IPS-20b (cell line): ENCODE results near the gene ITGAE.

ENCODE experiments used
- H3K27ac ChIP-seq: one replicate; pipeline ENCODE4 v1.5.1; 2013; ENCODE audit warnings: low read length
- H3K27me3 ChIP-seq: 2 replicates; pipeline ENCODE4 v1.6.1; 2013; ENCODE audit warnings: mild to moderate bottlenecking, low read length, inconsistent platforms; ENCODE audit not compliant: insufficient read depth
- H3K36me3 ChIP-seq: 2 replicates; pipeline ENCODE4 v1.6.1; 2013; ENCODE audit warnings: low read depth, mild to moderate bottlenecking, inconsistent platforms, low read length, moderate library complexity; ENCODE audit not compliant: insufficient read depth
- H3K4me1 ChIP-seq: 2 replicates; pipeline ENCODE4 v1.6.1; 2013; ENCODE audit warnings: mild to moderate bottlenecking, control low read depth, inconsistent platforms, low read length, moderate library complexity; ENCODE audit not compliant: insufficient read depth
- H3K4me3 ChIP-seq: 2 replicates; pipeline ENCODE4 v1.5.1; 2013; ENCODE audit warnings: mild to moderate bottlenecking, low read length, inconsistent platforms
- H3K9ac ChIP-seq: 2 replicates; pipeline ENCODE4 v1.6.1; 2013; ENCODE audit warnings: low read depth, mild to moderate bottlenecking, inconsistent platforms, low read length, moderate library complexity
- H3K9me3 ChIP-seq: 2 replicates; pipeline ENCODE4 v1.6.1; 2013; ENCODE audit warnings: mild to moderate bottlenecking, low read depth, low read length, inconsistent platforms; ENCODE audit not compliant: insufficient read depth

ITGAE gene

DNA sequence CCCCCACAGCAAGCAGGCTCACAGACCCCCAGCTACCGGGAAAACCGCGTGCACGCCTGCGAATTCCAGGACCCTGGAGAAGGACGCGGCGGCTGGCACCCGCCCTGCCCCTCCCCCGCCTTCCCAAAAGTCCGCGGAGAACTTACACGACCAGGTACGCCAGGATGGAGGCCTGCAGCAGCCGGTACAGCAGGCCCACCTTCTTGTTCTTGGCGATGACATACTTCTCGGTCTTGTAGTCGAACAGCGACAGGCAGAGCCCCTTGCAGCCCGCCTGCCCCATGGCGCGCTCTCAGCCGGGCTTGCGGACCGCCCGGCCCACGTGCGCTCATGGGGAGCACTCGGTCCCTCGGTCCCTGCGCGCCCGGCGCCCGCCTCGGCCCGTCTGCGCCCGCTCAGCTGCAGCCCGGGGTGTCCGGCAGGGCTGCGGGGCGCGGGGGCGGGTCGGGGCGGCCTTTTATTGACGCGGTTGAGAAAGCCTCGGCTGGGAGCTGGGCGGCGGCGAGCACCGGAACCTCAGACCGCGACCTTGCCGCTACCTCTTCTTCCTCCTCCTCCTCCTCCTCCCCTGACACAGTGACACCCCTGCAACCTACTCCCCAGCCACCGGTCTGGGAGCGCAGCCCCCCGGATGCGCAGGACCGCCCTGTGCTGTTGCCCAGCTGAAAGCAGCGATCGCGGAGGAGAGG, 105.1 kb downstream of the ITGAE start, which contains the start of gene P2RX5:
P2RX5 (minus strand) TSS at position 433 of the 689 bp plus-strand sequence; CDS start at position 283, 150 bp downstream.
- no peak within 1 kb of the TSS for H3K27ac ChIP-seq
- H3K9me3 ChIP-seq, result no peaks in the 10 kb centered on the region
- H3K36me3 ChIP-seq, result no peaks in the 10 kb centered on the region
- H3K4me3 ChIP-seq, result peak within 1 kb of the TSS; percentile 69
- H3K4me1 ChIP-seq, result peaks cover 6% of the 10 kb centered on the region; the same call in 1 of the 2 replicates
- H3K9ac ChIP-seq, result peak within 1 kb of the TSS; percentile 41; the same call in 1 of the 2 replicates
- H3K27me3 ChIP-seq, result peaks cover 50% of the 10 kb centered on the region

DNA sequence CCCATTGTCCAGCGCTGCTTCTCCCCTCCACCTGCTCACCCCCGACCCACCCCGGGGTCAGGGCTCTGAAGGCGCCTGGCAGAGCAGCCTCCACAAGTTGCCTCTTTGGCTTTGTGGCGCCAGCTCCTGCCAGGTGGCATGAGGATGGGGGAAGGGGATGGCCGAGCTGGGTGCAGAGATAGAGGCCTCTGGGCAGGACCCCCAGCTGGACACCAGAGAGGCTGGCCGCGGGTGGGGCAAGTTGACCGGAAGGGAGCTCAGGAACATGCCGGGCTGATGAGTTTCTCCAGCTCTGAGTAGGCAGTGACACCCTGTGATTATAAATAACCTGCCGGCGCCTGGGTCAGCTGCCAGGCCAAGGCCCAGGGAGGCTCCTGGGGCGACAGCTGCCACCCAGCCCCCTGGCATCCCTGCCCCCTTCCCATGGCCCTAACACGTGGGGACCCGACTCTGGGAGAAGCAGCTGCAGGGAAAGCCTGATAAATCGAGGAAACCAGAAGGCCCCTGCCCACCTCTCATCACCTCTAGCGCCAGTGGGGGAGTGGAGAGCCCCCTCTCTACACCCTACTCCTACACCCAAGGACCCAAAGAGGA, 105.8 kb downstream of the ITGAE start:
- H3K4me1 ChIP-seq, result peaks cover 6% of the 10 kb centered on the region; the same call in 1 of the 2 replicates
- H3K27ac ChIP-seq, result no peak overlapping the region
- peaks cover 50% of the 10 kb centered on the region for H3K27me3 ChIP-seq
- no peaks in the 10 kb centered on the region for H3K36me3 ChIP-seq
- peak overlapping the region; percentile 69 for H3K4me3 ChIP-seq
- no peaks in the 10 kb centered on the region for H3K9me3 ChIP-seq
- H3K9ac ChIP-seq, result no peak overlapping the region; the same call in 1 of the 2 replicates

DNA sequence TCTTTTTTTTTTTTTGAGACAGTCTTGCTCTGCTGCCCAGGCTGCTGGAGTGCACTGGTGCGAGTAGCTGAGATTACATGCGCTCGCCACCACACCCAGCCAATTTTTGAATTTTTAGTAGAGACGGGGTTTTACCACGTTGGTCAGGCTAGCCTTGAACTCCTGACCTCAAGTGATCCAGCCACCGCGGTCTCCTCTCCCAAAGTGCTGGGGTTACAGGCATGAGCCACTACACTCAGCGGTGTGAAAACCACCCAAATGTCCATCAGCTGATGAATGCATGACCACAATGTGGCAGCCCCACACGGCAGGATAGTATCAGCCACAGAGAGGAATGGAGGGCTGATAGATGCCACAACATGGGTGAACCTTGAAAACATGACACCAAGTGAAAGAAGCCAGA, 107.2 kb downstream of the ITGAE start:
- Histone ChIP-seq H3K27me3 (peaks cover 50% of the 10 kb centered on the region), H3K27ac (no peak overlapping the region), H3K9me3 (no peaks in the 10 kb centered on the region), H3K9ac (no peak overlapping the region), H3K4me3 (no peak overlapping the region), H3K4me1 (peaks cover 6% of the 10 kb centered on the region; the same call in 1 of the 2 replicates), H3K36me3 (no peaks in the 10 kb centered on the region)

DNA sequence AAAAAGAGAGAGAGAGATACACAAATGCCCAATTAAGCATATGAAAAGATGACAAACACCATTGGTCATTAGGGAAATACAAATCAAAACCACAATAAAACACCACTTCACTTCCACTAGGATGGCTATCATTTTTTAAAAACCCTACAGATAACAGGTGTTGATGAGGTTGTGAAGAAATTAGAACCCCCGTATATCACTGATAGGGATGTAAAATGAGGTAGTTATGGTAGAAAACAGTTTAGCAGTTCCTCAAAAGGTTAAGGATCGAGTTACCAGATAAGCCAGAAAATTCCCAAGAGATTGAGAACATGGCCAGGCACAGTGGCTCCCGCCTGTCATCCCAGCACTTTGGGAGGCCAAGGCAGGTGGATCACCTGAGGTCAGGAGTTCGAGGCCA, 107.8 kb downstream of the ITGAE start:
- Histone ChIP-seq H3K9ac (no peak overlapping the region), H3K4me3 (no peak overlapping the region), H3K27me3 (peaks cover 43% of the 10 kb centered on the region), H3K9me3 (no peaks in the 10 kb centered on the region), H3K4me1 (peaks cover 6% of the 10 kb centered on the region; the same call in 1 of the 2 replicates), H3K27ac (no peak overlapping the region), H3K36me3 (no peaks in the 10 kb centered on the region)

DNA sequence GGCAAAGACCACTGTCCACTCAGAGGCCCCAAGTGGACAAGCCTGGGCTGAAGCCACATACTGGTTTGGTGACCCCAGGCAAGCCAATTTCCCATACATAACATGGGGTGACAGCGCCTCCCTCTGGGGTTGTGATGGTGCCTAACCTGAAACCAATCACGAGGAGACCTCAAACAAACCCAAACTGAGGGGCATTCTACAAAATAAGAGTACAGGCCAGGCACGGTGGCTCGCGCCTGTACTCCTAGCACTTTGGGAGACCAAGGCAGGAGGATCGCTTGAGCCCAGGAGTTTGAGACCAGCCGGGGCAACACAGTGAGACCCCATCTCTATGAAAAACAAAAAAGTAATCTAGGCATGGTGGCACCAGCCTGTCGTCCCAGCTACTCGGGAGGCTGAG, 108.6 kb downstream of the ITGAE start:
- Histone ChIP-seq H3K27ac (no peak overlapping the region), H3K9me3 (no peaks in the 10 kb centered on the region), H3K36me3 (no peaks in the 10 kb centered on the region), H3K4me1 (peaks cover 6% of the 10 kb centered on the region; the same call in 1 of the 2 replicates), H3K9ac (no peak overlapping the region), H3K27me3 (peaks cover 36% of the 10 kb centered on the region), H3K4me3 (no peak overlapping the region)

DNA sequence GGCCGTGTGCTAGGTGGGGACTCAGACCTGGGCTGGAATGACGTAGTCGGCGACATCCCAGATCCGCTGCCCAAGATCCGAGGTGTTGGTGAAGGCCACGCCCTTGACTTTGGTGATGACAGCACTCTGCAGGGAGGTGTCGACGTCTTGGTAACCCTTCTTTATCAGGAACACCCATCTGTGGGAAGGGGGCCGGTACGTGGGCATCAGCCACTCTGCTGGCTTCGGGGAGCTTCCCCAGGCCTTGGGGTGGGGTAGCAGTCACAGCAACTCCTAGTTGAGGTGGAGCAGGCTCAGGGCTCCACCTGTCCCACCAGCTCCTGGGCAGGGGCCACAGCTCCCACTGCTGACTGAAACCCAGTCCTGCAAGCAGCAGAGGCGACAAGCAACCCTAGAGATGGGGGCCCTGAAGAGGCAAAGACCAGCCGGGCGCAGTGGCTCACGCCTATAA, 109.3 kb downstream of the ITGAE start:
- H3K27ac ChIP-seq, result no peak overlapping the region
- H3K9ac ChIP-seq, result no peak overlapping the region
- peaks cover 29% of the 10 kb centered on the region for H3K27me3 ChIP-seq
- H3K4me1 ChIP-seq, result peaks cover 6% of the 10 kb centered on the region; the same call in 1 of the 2 replicates
- no peak overlapping the region for H3K4me3 ChIP-seq
- H3K9me3 ChIP-seq, result no peaks in the 10 kb centered on the region
- H3K36me3 ChIP-seq, result no peaks in the 10 kb centered on the region

DNA sequence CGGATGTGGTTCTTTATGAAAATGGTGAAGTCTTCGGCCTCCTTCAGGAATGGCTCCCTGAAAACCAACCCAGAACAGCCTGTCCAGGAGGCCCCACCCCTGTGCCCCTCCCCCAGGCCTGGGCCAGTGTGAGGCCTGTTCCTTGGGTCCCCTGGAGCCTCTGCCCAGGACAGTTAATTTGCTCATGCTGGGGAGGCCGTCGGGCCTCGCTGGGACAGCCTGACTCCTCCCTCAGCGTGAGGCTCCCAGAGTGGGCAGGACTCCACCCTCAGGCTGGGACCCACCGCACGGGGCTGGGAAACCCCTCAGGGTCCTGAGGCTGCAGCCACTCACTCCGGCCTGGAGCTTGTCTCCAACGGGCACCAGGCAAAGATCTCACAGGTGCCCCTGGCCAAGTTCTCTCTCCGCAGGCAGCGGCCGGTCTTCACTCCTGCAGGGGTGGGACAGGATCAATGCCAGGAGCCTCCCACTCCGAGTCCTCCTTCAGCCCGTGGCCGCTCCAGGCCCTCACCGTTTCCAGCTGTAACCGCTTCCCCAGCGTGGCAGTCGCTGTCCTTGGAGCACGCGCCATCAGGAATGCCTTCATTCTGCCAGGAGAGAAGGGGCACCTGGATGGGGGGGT, 110.8 kb downstream of the ITGAE start:
- Histone ChIP-seq H3K27ac (no peak overlapping the region), H3K4me1 (peaks cover 6% of the 10 kb centered on the region; the same call in 1 of the 2 replicates), H3K9ac (no peak overlapping the region), H3K4me3 (no peak overlapping the region), H3K36me3 (no peaks in the 10 kb centered on the region), H3K9me3 (no peaks in the 10 kb centered on the region), H3K27me3 (peaks cover 15% of the 10 kb centered on the region)

DNA sequence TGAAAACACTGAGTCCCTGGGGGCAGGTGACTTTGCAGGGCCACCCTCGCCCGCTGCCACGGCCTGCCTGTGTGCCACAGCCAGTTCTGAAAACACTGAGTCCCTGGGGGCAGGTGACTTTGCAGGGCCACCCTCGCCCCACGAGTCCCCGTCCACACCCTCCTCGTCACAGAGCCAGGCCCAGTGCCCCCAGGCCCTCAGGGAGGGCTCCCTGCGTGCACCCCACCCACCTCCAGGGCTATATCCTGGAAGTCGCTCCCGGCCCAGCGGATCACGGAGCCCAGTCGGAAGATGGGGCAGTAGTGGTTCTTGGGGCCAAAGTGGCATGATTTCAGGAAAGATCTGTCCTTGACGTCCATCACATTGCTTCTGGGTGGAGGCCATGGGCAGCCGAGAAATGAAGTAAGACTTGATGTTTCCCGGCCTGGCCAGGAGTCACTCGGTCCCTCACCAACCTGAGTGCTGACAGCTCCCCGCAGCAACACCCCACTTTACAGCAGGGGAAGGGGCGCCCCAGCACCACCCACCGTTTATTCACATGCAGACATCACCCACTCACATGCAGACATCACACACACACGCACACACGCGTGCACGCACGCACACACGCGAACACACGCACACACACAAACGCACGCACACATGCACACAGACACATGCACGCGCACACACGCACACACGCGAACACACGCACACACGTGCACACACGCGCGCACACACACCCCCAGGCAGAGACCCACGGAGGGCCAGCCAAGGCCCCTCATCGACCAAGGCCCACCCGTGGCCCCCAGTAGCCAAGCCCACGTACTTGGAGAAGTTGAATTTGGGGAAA, 111.5 kb downstream of the ITGAE start:
- Histone ChIP-seq H3K36me3 (no peaks in the 10 kb centered on the region), H3K4me3 (no peak overlapping the region), H3K4me1 (no peaks in the 10 kb centered on the region), H3K27ac (no peak overlapping the region), H3K9me3 (no peaks in the 10 kb centered on the region), H3K27me3 (peaks cover 7% of the 10 kb centered on the region), H3K9ac (no peak overlapping the region)

DNA sequence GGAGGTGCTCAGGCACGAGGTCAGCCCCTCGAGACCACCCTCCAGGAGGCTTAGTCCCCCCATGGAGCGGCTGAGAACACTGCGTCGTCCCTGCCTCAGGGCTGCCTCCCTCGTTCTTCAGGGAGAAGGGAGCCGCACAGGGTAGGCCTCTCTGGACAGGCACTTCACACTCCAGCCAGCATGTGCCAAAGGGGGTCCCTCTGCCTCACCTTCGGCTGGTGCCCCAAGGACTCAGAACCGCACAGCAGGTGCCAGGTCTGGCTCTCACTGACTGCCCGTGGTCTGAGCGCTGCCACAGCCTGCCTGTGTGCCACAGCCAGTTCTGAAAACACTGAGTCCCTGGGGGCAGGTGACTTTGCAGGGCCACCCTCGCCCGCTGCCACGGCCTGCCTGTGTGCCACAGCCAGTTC, 112.1 kb downstream of the ITGAE start:
- no peaks in the 10 kb centered on the region for H3K4me1 ChIP-seq
- peaks cover 1% of the 10 kb centered on the region; the same call in 1 of the 2 replicates for H3K27me3 ChIP-seq
- no peak overlapping the region for H3K4me3 ChIP-seq
- no peaks in the 10 kb centered on the region for H3K9me3 ChIP-seq
- no peak overlapping the region for H3K27ac ChIP-seq
- H3K36me3 ChIP-seq, result no peaks in the 10 kb centered on the region
- no peak overlapping the region for H3K9ac ChIP-seq

DNA sequence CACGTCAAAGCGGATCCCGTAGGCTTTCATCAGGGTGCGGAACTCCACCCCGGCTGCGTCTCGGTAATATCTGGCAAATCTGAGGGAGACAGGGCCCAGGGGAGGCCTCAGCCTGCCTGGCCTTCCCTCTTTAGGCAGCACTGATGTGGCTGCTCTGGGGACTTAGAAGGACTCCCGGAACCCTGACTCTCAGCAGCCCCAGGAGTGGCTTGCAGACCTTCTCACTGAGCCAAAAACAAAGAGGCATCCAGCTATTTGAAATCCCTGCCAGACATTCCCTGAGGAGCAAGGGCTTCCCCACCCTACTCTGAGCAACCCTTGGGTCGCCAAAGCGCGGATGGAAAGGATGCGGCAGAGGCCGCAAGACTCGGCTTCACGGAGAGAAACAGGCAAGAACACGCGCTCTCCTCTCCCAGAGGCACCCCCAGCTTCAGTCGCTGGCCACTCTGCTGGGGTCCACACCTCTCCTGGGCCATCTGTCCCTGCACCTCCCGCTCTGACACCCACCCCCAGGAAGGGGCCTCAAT, 112.9 kb downstream of the ITGAE start:
- Histone ChIP-seq H3K9ac (no peak overlapping the region), H3K4me3 (no peak overlapping the region), H3K27ac (no peak overlapping the region), H3K4me1 (no peaks in the 10 kb centered on the region), H3K27me3 (no peaks in the 10 kb centered on the region), H3K9me3 (no peaks in the 10 kb centered on the region), H3K36me3 (no peaks in the 10 kb centered on the region)

DNA sequence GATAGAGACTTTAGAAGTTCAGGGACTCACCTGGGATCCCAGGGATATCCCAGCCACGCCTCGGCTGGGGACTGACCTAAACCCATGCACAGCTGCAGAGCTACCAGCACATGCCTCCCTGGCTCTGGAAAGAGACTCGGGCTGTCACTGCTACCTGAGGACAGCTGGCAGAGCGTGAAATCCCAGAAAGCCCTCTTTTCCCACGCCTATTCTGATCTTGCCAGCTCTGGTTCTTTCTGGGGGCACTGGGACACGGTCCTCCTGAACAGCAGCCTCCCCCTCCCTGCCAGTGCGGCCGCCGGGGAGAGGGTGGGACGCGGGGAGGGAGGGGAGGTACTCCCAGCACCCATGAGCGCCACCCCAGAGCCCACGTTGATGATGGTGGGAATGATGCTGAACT, 115.8 kb downstream of the ITGAE start:
- Histone ChIP-seq H3K27ac (no peak overlapping the region), H3K9me3 (no peaks in the 10 kb centered on the region), H3K4me1 (no peaks in the 10 kb centered on the region), H3K9ac (no peak overlapping the region), H3K4me3 (no peak overlapping the region), H3K36me3 (no peaks in the 10 kb centered on the region), H3K27me3 (no peaks in the 10 kb centered on the region)
